GDM1 (cell line): ENCODE measurements around the gene SKAP1.
A peak's percentile ranks its signal among the peaks of the same experiment; 100 is the strongest.
"Not testable (repeated sequence)": the region's sequence is repeated elsewhere in the genome, so short reads cannot be mapped to it uniquely, and the experiment has no call there.

Experiments used
- DNase-seq: peaks from one replicate; lab custom pipeline; 2025; lab: John Stamatoyannopoulos, UW

The SKAP1 gene

GRCh38 chr17:48445248-48445620, 15.2 kb upstream of the SKAP1 start:
- DNase-seq: no peak

- no peak for DNase-seq
Measured at GRCh38 chr17:48444516-48445247, 14.7 kb upstream of the SKAP1 start.

GRCh38 chr17:48443712-48444111, 13.7 kb upstream of the SKAP1 start:
- DNase-seq: no peak

GRCh38 chr17:48442819-48443218, 12.8 kb upstream of the SKAP1 start:
- DNase-seq: peak; percentile 70

- DNase-seq: no peak
Measured at GRCh38 chr17:48441862-48442261, 11.8 kb upstream of the SKAP1 start.

- no peak for DNase-seq
Measured at GRCh38 chr17:48441231-48441711, 11.3 kb upstream of the SKAP1 start.

GRCh38 chr17:48440669-48441068, 10.7 kb upstream of the SKAP1 start:
- DNase-seq: peak; percentile 13

- DNase-seq: no peak
Measured at GRCh38 chr17:48439875-48440505, 10.0 kb upstream of the SKAP1 start.

- no peak for DNase-seq
Measured at GRCh38 chr17:48439110-48439850, 9.3 kb upstream of the SKAP1 start.

- DNase-seq: no peak
Measured at GRCh38 chr17:48438516-48439061, 8.6 kb upstream of the SKAP1 start.

GRCh38 chr17:48433896-48434295, 3.9 kb upstream of the SKAP1 start:
- no peak for DNase-seq

GRCh38 chr17:48432820-48433775, 3.1 kb upstream of the SKAP1 start:
- DNase-seq: no peak

- DNase-seq: no peak
Measured at GRCh38 chr17:48429156-48429555, 858 bp downstream of the SKAP1 start.

GRCh38 chr17:48427598-48427997, 2.4 kb downstream of the SKAP1 start:
- no peak for DNase-seq

- DNase-seq: no peak
Measured at GRCh38 chr17:48426761-48427500, 3.1 kb downstream of the SKAP1 start.

- no peak for DNase-seq
Measured at GRCh38 chr17:48426019-48426665, 3.9 kb downstream of the SKAP1 start.

GRCh38 chr17:48422060-48422459, 8.0 kb downstream of the SKAP1 start:
- not testable (repeated sequence) for DNase-seq

- DNase-seq: no peak
Measured at GRCh38 chr17:48420823-48421222, 9.2 kb downstream of the SKAP1 start.

- DNase-seq: no peak
Measured at GRCh38 chr17:48416971-48417370, 13.0 kb downstream of the SKAP1 start.
